NCI-H1417 treated with DMSO at 0.1 percent for 48 hours (cell line): ENCODE results near the gene GRID1.

Experiments used
- DNase-seq: peaks from one replicate; lab custom pipeline; 2025; lab: John Stamatoyannopoulos, UW

The GRID1 gene

GRCh38 chr10:86337121-86337601, 29.4 kb downstream of the GRID1 start:
- no peak for DNase-seq

- DNase-seq, result no peak
These were observed 30.3 kb downstream of the GRID1 start for GRCh38 chr10:86336341-86336740.

GRCh38 chr10:86335831-86336230, 30.8 kb downstream of the GRID1 start:
- DNase-seq, result no peak

DNA sequence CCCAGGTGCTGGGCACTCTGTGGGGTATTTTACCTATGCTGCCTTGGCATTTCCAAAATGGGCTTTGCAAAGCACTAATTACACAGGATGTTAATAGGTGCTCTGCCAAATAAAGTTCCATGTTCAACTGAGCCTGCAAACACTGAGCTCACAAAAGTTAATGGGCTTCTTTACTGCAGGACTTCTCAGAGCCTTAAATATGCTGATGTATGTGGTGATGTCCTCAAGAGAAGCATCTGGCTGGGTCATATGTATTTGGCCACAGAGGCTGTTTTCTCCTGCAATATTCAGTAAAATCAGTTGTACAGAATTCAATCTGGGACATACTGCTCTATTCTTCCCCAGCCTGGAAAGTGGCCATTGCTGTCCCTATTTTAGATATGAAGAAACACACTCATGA, 31.3 kb downstream of the GRID1 start:
- DNase-seq, result no peak

GRCh38 chr10:86334488-86335085, 32.0 kb downstream of the GRID1 start:
- DNase-seq, result no peak

GRCh38 chr10:86333826-86334487, 32.6 kb downstream of the GRID1 start:
- DNase-seq, result peak; percentile 87

GRCh38 chr10:86331861-86332260, 34.7 kb downstream of the GRID1 start:
- no peak for DNase-seq

DNA sequence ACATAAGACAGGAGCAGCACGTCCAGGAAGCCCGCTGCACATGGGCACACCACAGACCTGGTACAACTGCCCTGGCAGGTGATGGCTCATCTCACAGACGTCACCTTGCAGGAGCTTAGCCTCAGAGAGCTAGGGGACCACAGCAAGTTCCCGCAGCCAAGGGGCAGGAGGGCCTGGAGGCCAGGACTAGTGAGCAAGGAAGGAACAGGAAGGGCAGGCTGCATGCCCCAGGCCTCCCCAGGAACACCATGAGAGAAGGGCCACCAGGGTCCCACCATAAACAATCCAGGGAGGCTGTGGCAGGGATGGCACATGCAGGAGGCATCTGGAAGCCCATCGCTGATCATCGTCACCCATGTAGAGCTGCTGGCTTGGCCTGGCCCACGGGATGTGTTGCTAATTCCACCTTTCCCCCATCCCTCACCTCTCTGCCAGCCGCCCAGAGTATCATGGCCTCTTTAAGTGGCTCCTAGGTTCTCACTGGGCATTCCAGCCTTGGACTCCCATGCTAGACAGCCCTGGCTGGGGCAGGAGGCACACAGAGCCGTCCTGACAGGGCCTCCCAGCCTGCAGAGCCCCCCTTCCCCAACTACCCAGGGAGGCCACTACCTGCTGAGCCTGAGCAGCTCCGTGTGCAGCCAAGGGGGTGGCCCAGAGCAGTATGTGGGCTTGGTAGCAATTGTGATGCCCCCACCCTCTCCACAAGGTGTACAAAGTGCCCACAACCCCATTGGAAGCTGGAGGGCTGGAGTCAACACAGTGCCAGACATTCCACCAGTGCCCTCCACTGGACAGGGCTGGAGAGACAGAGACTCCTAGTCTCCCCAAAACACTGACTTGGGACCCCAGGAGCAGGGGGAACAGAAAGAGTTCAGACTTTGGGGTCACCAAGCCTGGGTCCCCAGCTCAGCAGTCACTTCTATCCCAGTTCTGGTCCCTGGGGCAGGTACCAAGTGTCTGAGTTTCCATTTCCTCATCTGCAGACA, 35.5 kb downstream of the GRID1 start:
- DNase-seq, result no peak

DNA sequence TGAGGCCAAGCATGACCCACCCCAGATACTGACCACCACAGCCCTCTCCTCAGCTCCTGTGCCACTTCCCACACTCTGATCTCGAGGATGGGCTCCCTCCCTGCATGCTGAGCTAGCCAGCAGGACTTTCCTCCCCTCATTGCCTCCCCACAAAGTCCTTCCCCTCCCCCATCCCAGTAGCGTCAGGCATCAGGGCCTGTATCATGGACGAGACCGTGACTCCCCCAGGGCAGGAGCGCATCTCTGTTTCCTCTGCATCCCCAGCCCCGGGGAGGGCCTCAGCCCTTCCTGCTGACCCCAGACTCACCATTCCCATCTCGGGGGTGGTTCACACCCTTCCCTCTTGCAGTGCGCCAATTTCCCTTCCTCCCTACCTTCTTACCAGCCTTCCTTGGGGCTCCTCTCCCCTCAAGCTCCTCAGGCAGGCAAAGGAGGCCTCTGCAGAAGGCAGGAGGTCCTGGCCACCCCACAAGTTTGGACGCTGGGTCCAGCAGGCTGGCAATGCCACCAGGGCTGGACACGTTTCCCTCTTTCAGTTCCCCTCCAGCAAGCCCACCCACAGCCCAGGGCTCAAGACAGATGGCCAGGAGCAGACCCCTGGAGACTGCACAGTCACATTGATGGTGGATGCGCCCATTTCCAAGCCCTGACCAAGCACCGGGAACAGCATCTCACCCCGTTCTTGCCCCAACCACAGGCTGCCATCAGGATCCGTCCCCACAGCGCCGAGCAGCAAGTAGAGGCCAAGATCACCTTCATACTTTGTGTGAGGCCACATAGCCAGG, 36.5 kb downstream of the GRID1 start:
- no peak for DNase-seq

- no peak for DNase-seq
These were observed 37.4 kb downstream of the GRID1 start for GRCh38 chr10:86329093-86329710.

DNA sequence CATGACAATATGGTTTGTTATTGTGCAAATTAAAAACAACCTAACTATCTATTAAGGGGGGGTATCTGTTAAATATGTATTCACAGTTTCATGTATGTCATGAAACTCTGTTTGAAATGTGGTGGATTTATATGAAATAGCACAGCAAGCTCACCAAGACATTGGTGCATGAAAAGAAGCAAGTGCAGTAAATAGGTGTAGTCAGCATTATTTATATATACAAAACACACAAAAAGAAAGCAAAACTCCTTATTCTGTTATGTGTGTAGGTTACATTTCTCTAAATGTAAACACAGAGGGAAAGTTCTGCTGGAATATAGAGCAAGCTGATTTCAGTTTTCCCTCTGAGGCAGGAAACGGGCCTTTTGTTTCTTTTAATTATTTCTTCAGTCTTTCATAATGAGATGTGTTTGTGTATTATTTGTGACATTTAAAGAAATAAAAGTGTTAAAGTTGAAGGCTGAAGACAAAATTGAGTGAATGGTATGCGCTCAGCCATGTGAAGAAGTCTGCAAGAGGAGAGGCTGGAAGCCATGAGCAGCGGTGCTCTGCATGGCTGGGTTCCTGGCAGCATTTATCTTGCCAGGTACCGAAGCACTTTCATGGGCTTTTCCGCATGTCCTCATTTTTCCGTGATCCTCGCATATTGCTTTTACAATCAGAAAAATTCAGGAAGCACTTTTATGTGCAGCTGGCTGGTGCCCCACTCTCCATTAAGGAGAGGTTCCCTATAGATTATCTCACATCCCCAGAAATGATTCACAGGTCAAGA, 38.5 kb downstream of the GRID1 start:
- no peak for DNase-seq

DNA sequence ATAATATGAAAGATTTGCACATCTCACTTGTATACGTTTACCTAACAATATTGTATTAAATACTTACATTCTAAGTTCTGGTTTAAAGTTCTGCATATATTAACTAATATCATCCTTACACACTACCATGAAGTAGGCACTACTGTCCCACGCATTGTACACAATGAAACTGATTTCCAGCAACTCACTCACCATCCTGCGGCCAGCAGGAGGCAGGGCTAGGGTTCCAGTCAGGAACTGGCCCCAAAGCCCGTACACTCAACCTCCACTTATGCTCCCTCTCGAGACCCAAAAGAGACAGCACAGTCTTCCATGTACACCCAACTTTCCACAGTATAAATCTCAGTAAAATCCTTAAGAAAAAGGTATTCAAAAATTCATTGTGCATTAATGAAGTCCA, 41.4 kb downstream of the GRID1 start:
- no peak for DNase-seq

DNA sequence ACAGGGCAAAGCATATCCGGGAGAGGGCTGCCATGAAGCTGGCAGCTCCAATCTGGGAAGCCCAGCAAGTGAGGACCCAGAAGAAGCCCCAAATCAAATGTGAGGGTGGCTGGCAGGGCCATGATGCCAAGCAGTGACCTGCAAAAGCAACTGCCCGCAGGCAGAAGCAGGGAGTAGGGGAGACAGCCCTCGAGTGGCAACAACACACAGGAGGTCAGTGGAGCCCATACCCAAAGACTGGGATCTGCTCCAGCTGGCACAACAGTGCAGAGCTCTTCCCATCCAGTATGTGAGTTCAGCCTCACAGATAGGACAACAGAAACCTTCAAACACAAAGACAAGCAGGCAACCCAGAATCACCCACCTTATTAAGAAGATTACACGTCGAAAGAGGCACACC, 45.0 kb downstream of the GRID1 start:
- DNase-seq, result no peak

DNA sequence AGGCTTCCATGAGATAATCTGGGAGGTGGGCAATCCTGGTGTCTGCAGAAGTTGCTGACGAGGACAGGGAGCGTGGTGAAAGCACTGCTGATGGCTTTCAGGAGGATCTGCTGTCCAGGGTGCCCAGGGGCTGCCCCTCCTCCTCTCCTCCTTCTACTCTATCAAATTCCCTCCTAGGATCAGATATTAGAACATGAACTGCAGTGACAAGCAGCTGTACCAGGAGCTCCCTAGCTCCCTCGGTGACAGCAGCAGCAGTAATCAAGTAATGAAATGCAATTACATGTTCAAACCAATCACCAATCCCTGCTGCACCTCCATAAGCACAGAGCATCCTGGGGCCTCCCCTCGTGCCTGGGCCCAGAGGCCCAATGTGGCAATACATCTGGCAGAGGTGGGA, 46.9 kb downstream of the GRID1 start:
- DNase-seq, result no peak

DNA sequence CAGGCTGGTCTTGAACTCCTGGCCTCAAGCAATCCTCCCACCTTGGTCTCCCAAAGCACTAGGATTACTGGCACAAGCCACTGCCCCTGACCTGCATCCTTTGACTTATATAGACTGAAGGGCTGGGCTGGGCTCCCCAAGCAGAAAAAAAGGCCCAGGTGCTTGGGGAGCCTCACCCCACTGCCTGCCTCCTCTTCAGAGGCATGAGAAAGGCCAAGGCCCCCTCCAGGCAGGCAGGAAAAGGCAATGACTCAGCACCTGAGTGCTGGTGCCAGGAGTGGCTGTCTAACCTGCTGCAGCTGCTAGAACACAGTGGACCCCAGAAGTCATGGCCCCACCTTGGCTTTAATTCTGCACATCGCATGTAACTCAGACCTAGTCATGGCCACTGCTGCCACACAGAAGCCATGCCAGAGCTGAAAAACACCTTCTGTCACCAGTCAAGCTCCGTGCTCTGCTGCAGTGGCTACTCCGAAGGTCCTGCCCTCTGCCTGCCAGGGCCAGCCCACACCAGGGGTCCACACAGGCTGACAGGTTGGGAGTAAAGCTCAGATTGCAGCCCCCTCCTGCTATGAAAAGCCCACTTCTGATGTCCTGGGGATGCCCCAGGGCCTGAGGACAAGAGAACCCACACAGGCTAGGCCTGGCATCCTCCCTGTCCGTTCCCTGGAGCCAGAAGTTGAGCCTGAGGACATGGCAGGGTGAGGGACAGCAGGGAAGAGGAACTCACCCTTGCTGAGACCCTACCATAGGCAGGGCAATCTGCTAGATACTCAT, 48.5 kb downstream of the GRID1 start:
- DNase-seq, result no peak

GRCh38 chr10:86316990-86317389, 49.6 kb downstream of the GRID1 start:
- DNase-seq, result no peak

DNA sequence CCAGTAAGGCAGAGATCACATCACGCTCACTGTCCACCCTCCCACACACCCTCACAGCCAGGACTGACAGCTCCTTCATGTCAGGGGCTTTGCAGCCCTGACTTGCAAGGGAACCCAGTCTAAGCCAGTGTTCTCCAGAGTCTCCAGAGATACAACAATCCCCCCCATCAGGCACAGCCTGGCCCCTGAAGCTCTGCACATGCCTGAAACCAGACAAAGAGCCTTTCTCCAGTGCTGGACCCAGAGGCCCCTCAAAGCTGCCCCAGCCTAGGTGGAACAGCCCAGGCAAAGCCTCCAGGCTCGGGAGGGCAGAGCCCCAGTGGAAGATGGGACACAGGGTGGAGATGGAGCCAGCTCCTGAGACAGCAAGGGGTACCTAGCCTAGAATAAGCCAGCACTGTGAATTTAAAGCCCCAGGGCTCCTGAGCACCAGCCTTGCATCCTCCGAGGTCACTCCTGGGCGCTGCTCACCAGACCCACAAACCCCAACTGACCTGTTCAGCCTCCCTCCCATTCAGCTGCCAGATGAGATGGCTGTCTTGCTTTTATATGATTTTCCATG, 50.2 kb downstream of the GRID1 start:
- no peak for DNase-seq

GRCh38 chr10:86315549-86315942, 51.0 kb downstream of the GRID1 start:
- no peak for DNase-seq
